ENCODE results near the gene AP1G2.

Gene AP1G2

GRCh38 chr14:23568600-23569331 is 1.2 kb upstream of the AP1G2 start:
- FAIRE-seq = no peak
- TF ChIP-seq CTCF (IDR thresholded peaks at IDR 0.05; ENCODE audit: insufficient read depth, missing control alignments) = peak; percentile 30

GRCh38 chr14:23568021-23568599 is 519 bp upstream of the AP1G2 start:
- FAIRE-seq (peak; percentile 21), DNase-seq (ENCODE audit: insufficient read length, low spot score) (no peak)
- TF ChIP-seq CTCF (IDR thresholded peaks at IDR 0.05; ENCODE audit: insufficient read depth, missing control alignments) = no peak

More at GRCh38 chr14:23568600-23569331, 1.2 kb upstream of the AP1G2 start:
- DNase-seq (ENCODE audit: insufficient read length, low spot score) = no peak

GRCh38 chr14:23566778-23567185 is 809 bp downstream of the AP1G2 start:
- DNase-seq (ENCODE audit: insufficient read length, low spot score) (no peak), FAIRE-seq (no peak)
- no peak for TF ChIP-seq CTCF (IDR thresholded peaks at IDR 0.05; ENCODE audit: insufficient read depth, missing control alignments)

- DNase-seq (ENCODE audit: insufficient read length, low spot score) (no peak), FAIRE-seq (no peak)
- no peak for TF ChIP-seq CTCF (IDR thresholded peaks at IDR 0.05; ENCODE audit: insufficient read depth, missing control alignments)
Measured at GRCh38 chr14:23566112-23566777, 1.3 kb downstream of the AP1G2 start.

GRCh38 chr14:23565626-23566025 is 2.0 kb downstream of the AP1G2 start:
- DNase-seq (ENCODE audit: insufficient read length, low spot score) (no peak), FAIRE-seq (no peak)
- TF ChIP-seq CTCF (IDR thresholded peaks at IDR 0.05; ENCODE audit: insufficient read depth, missing control alignments) = no peak

GRCh38 chr14:23564876-23565275 is 2.7 kb downstream of the AP1G2 start:
- no peak for FAIRE-seq
- no peak for DNase-seq (ENCODE audit: insufficient read length, low spot score)
- no peak for TF ChIP-seq CTCF (IDR thresholded peaks at IDR 0.05; ENCODE audit: insufficient read depth, missing control alignments)
